Measurements from ENCODE around the gene MAML1.
"Not testable (repeated sequence)": the region's sequence is repeated elsewhere in the genome, so short reads cannot be mapped to it uniquely, and the experiment has no call there.

Gene MAML1

GRCh38 chr5:179732412-179732917, at the start of gene MAML1:
Gene MAML1 (plus strand): TSS chr5:179732822. CDS start chr5:179733113, 291 bp downstream.
- DNase-seq: peak; percentile 100

- not testable (repeated sequence) for DNase-seq
Measured at GRCh38 chr5:179689212-179689611, 43.4 kb upstream of the MAML1 start.

GRCh38 chr5:179694561-179694960, 38.1 kb upstream of the MAML1 start:
- DNase-seq: no peak

- no peak for DNase-seq
Measured at GRCh38 chr5:179696603-179697002, 36.0 kb upstream of the MAML1 start.

GRCh38 chr5:179697108-179697507, 35.5 kb upstream of the MAML1 start:
- no peak for DNase-seq

- DNase-seq: not testable (repeated sequence)
Measured at GRCh38 chr5:179697543-179697942, 35.1 kb upstream of the MAML1 start.

- DNase-seq: peak; percentile 99
Measured at GRCh38 chr5:179697993-179698934, 34.4 kb upstream of the MAML1 start.

- DNase-seq: no peak
Measured at GRCh38 chr5:179698935-179699615, 33.5 kb upstream of the MAML1 start, which contains the start of gene CANX. Gene CANX (plus strand): TSS chr5:179698967. CDS start chr5:179705682, 6,715 bp downstream.

- peak; percentile 68 for DNase-seq
Measured at GRCh38 chr5:179699616-179700237, 32.9 kb upstream of the MAML1 start.

- DNase-seq: peak; percentile 12
Measured at GRCh38 chr5:179700401-179700918, 32.2 kb upstream of the MAML1 start.

GRCh38 chr5:179716286-179716685, 16.3 kb upstream of the MAML1 start:
- no peak for DNase-seq

- no peak for DNase-seq
Measured at GRCh38 chr5:179720222-179720621, 12.4 kb upstream of the MAML1 start.

- DNase-seq: no peak
Measured at GRCh38 chr5:179724163-179724562, 8.5 kb upstream of the MAML1 start.

GRCh38 chr5:179727106-179727505, 5.5 kb upstream of the MAML1 start:
- no peak for DNase-seq

- DNase-seq: no peak
Measured at GRCh38 chr5:179729303-179729702, 3.3 kb upstream of the MAML1 start.

- no peak for DNase-seq
Measured at GRCh38 chr5:179729727-179730126, 2.9 kb upstream of the MAML1 start.

- DNase-seq: no peak
Measured at GRCh38 chr5:179730356-179730755, 2.3 kb upstream of the MAML1 start.

GRCh38 chr5:179730852-179731251, 1.8 kb upstream of the MAML1 start:
- DNase-seq: no peak

- peak; percentile 38 for DNase-seq
Measured at GRCh38 chr5:179731791-179732411, 721 bp upstream of the MAML1 start.

GRCh38 chr5:179732918-179733771, 523 bp downstream of the MAML1 start:
- DNase-seq: peak; percentile 57

- no peak for DNase-seq
Measured at GRCh38 chr5:179733772-179734126, 1.1 kb downstream of the MAML1 start.
